ELF-1 (cell line): ENCODE data around the gene TIGD2.

Experiments used
- DNase-seq: peaks from one replicate; pipeline ENCODE4 v3.0.0-alpha.2; 2016; ENCODE audit warnings: low read depth, low spot score

Gene TIGD2

GRCh38 chr4:89162496-89162895 lies 51.2 kb downstream of the TIGD2 start:
- no peak for DNase-seq

GRCh38 chr4:89162987-89163386 lies 51.7 kb downstream of the TIGD2 start:
- DNase-seq = no peak

GRCh38 chr4:89164400-89164799 lies 53.1 kb downstream of the TIGD2 start:
- no peak for DNase-seq
